SIG-M5 treated with dmso at 0.1 percent for 504 hours (cell line): ENCODE measurements around the gene PSORS1C2.

Experiments
- DNase-seq: peaks from one replicate; lab custom pipeline; 2025; ENCODE audit not compliant: unreplicated experiment; lab: John Stamatoyannopoulos, UW

Gene PSORS1C2

DNA sequence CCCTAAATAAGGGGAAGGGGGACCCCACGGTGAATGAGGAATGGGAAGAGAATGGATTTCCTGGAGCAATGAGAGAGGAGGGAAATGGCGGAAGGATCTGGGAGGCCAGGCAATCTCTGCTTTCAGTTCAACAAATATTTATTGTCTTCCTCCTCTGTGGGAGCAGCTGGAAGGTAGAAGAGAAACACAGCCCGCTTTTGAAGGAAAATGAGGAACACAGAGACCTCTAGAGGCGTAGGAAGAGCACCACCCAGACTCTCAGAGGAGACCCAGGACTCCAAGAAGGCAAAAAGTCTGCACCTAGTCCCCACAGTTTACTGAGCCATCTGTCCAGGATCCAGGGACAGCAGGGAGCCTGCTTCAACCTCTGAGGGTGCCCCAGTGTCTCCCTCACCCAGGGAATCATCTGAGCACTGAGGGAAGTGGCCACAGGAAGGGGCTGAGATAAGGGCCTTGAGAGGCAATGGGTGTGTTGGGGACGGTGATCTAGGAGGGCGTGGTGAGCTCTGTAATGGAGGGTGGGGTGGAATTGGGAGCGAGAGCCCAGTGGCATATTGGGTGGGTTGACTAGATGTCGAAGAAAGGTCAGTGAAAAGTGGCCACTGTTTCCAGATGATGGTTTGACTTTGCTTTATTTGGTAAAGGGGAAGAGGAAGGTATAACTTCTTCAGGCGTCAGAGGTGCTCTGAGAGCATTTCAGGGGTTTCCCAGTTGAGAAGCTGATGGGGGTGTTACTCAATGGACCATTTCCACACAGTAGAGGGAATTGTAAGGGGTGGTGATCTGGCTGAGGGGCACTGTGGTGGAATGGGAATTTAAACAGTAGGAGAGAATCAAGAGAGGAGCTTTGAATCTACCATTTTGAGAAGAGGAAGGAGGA is 23.7 kb downstream of the PSORS1C2 start:
- peak; percentile 16 for DNase-seq

DNA sequence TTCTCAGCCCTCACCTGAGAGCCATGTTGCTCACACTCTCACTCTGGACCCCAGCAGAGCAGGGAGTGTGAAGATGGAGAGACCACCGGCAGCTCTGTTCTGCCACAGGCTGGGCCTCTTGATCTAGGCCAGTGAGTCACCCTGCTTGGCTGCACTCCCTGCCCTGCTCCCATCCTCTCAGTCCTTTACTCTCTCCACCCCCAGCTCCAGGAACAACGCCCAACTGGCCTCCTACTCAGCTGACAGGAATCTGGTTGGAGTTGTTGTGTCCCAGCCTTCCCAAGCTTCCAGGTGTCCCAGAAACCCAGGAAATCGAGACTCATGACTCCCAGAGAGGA is 24.4 kb downstream of the PSORS1C2 start, which contains the start of gene PSORS1C1:
PSORS1C1 (plus strand) TSS at position 260 of the 338 bp plus-strand sequence. CDS start 14,833 bp downstream, outside the sequence.
- DNase-seq, result no peak

DNA sequence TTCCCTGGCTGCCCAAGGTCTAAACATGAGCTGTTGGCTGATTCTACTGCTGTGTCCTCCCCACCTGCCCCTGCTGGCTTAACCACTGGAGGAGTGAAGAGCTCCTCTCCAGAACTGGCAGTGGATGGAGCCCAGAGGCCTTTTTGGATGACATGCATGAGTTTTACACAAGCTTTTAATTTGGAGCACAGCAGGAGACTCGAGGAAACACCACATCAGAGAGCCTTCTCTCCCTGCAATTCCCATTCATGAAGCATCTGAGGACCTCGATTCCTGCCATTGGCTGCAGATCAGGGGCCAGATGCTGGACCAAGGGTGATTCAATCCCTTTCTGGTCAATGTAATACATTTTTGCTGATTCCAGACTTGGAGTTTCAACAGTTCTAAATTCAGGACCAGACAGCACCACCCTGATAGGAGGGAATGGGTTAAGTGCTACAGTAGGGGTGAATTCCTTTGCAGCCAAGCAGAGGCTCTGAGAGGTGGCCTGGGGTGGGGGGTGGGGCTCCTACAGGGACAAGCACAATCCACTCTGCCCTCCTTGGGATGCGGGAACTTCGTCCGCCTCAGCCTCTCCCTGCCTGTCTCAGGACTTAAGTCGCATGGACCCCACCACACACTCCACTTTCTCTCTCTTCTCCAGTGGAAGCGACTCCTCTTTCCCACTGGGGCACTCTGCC is 24.9 kb downstream of the PSORS1C2 start:
- no peak for DNase-seq

DNA sequence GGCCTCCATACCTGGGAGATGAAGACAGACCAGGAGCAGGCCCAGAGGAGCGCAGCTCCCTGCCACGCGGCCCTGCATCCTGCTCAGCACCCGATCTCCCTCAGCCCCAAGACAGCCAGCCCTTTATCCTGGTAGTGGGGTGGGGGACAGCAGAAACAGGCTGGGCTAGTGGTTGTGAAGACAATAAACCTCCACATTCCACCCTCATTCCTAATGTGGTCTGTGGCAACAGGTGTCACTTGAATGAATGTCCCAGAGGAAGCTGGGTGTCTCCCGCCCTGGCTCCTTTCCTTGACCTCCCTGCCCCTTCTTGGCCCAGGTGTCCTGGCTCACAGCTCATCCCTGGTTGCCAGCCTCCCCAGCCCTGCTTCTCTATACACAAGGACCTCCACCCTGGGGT is 26.4 kb downstream of the PSORS1C2 start, which contains the start of gene C6orf15:
C6orf15 (minus strand) TSS at position 98 of the 400 bp plus-strand sequence; CDS start at position 78, 20 bp downstream.
- DNase-seq, result no peak

DNA sequence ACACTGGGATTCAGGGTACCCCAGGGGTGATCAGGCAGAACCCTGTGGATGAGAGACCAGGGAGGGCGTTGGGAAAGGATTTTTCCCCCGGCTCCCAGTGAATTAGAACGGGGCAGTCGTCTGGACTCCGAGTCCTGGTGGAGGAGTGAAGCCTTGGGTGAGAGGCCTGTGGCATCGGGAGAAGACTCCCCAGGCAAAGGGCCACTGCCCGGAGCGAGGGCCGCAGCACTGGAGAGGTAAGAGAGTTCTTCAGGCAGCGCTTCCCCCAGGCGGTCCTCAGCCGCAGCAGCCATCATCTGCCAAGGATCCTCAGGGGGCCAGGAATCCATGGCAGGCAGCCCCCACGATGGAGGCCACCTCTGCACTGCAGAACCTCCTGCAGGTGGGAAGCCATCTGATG is 27.2 kb downstream of the PSORS1C2 start:
- no peak for DNase-seq

DNA sequence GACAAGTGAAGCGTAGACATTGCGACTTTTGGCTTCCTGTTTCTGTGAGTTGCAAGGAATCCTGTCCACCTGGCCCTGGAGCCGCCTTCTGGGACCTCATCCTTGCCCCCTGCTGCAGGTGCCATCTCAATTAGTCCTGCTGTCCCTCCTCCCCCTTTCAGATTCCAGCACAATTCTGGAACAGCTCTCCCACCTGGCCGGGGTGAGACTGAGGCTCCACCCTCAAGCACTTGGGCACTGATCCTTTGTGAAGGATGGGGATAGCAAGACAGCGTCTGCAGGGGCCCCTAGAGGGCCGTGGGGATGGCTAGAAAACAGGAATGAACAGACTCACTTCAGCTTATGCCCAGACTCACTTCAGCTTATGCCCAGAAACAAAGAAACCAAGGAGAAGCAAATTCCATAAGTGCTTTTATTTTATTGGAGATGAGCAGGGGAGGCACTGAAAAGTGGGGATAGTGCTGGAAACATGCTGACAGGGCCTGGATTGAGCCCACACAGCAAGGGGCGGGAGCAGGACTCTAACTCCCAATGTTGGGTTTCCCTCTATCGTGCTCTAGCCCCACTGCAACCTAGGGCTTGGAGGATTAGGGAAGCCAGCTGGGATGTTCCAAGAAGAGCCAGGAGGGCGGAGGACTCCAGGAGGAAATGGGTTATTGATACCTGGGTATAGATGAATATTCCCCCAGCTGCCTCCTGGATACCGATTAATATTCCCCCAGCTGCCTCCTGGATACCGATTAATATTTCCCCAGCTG is 27.9 kb downstream of the PSORS1C2 start:
- no peak for DNase-seq

DNA sequence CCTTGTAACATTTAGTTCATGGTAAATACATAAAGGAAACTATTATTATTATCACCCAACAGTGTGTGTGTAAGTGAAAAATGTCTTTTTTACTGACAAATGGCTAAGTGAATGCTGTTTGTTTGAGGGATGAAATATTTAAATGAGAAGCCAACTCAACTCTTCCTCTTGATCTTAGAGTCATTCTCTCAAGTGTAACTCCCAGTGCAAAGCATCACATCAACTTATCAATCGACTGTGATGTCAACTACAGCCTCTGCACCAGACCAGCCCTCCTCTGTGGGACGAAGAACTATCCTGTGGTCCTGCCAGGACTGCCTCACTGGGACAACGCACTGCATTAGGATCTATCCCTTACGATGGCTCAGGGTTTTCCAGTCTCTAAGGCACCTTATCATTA is 31.8 kb downstream of the PSORS1C2 start:
- no peak for DNase-seq

DNA sequence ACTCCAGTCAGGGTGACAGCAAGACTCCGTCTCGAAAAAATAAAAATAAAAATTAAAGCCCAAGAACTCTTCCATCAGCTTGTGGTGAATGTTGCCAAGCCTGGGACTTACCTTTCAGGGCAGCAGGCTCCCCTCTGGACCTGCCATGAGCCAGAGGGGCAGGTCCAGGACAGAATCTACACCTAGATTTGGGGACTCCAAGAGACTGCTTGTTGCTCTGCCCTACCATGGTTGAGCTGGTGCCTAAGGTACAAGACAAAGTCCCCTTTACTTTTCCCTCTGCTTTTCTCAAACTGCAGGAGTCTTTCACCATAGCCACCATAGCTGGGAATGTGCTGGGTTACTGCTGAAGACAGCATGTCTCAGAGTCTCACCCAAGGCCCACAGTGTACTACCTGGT is 35.7 kb downstream of the PSORS1C2 start:
- no peak for DNase-seq

DNA sequence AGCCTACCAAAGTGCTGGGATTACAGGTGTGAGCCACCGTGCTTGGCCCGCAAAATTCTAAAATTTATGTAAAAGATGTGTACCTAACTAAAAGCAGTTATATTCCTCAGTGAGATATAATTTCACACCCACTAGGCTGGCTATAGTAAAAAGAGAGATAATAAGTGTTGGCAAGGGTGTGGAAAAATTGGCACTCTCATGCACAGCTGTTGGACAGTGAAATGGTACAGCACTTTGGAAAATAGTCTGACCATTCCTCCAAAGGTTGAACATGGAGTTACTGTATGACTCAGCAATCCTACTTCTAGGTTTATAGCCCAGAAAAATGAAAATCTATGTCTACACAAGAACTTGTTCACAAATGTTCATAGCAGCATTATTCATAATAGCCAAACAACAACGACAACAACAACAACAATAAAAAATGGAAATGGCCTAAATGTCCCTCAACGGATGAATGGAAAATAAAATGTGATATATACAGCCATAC is 40.4 kb downstream of the PSORS1C2 start:
- no peak for DNase-seq

DNA sequence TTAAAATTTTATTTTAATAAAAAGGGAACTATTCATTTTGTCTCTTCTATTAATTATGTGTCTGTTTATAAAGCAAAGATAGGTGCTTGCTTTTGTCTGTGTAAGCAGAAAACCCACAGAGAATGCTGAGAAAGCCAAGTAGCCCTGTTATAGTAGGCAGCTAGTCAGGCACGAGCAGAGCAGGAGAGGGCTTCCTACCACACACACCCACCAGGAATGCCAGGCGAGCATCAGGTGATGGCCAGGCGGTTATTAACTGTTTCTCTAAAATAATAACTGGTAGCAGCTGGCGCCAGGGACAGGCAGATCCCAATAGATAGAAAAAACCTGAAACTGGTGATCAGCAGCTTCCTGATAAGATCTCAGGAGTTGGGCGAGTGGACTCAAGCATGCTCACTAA is 42.2 kb downstream of the PSORS1C2 start:
- no peak for DNase-seq

DNA sequence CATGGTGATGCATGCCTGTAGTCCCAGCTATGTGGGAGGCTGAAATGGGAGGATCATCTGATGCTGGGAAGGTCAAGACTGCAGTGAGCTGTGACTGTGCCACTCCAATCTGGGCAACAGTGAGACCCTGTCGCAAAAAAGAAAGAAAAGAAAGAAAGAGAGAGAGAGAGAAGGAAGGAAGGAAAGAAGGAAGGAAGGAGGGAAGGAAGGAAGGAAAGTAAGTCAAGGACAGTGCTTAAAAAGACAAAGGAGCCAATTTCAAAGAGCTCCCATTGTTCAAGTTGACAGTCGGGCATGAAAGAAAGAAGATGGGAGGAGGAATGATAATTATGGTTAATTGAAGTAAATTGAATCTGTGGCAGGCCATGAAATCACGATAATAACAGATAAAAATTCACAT is 42.7 kb downstream of the PSORS1C2 start:
- no peak for DNase-seq

DNA sequence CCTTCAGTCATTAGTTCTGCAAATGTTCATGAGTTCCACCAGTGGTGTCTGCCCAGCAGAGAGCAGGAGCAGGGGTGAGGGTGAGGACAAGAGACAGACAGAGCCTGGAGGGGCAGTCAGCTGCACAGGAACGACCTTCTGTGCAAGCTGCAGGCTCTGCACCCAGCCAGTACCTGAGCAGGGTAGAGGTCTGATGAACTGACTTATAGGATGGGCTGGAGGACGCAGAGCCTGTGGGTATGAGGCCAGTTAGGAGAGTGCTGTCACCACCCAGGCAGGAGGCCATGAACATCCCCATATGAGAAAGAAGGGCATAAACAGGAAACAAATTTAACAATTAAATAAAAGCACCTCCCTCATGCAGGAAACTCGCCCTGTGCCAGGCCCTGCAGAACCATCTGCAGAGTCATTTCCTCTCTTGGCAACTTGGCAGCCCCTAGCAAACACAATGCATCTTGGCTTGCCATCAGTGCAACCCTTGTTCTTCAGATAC is 44.4 kb downstream of the PSORS1C2 start:
- no peak for DNase-seq

DNA sequence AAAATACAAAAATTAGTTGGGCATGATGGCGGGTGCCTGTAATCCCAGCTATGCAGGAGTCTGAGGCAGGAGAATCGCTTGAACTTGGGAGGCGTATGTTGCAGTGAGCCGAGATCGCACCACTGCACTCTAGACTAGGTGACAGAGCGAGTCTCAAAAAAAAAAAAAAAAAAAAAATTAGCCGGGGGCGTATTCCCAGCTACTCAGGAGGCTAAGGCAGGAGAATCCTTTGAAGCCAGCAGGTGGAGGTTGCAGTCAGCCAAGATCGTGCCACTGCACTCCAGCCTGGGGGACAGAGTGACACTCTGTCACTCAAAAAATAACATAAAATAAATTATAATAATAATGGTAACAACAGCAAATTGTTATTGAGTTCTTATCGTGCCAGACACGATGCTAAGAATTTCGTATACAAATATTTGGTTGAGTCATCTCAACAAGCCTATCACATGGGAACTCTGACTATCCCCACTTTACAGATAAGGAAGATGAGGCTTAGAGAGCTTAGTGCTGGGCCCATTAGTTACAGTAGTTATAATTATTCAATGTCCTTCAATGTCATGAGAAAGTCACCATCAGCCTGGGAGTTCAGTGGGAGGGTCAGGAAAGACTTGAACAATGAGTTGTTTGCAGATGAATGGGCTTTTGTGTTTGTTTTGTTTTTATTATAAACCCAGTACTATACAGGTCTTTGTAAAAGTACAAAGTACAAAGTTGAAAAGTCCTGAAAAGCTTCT is 45.9 kb downstream of the PSORS1C2 start:
- DNase-seq, result no peak

DNA sequence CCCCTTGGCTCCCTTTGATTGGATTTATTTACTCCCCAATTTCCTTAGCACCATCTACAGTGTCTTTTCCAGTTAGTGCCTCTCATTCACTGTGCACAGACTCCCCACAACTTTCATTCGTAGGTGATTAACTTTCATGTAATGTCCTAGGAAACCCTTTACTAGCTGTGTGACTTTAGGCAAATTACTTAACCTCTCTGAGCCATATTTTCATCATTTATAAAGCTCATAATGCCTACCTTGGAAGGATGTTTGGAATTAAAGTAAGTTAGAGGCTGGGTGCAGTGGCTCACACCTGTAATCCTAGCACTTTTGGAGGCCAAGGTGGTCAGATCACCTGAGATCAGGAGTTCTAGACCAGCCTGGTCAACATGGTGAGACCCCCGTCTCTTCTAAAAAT is 46.6 kb downstream of the PSORS1C2 start:
- DNase-seq, result no peak

DNA sequence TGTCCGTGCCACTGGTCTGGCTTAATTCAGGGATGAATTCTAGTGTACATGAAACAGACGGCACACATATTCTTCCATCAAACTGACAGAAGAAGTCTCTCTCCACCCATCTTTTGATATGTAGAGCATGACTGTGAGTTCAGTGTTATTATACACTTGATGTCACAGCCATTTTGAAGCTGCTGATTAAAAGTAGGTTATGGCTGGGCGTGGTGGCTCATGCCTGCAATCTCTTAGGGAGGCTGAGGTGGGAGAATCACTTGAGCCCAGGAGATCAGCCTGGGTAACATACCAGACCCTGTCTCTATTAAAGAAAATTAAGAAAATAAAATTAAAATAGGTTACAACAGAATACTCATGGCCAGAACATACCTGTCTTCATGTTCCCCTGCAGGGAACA is 47.2 kb downstream of the PSORS1C2 start:
- no peak for DNase-seq

DNA sequence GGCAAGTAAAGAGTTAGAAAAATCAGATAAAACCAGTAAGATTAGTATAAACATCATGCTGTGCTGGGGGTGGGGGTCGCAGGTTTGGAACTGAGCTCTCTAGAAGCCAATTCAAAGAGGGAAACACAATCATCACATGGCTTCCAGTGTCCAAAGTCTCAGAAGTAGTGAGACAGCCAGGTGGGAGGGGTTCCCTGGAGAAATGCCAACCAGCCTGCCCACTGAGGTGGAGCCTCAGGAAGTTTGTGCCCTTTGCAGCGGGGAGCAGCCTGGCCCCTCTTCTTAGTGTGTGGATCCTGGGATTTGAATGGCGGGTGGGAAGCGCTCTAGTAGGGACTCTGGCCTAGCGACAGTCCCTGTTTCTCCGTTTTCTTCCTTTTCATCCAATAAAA is 47.9 kb downstream of the PSORS1C2 start:
- no peak for DNase-seq

DNA sequence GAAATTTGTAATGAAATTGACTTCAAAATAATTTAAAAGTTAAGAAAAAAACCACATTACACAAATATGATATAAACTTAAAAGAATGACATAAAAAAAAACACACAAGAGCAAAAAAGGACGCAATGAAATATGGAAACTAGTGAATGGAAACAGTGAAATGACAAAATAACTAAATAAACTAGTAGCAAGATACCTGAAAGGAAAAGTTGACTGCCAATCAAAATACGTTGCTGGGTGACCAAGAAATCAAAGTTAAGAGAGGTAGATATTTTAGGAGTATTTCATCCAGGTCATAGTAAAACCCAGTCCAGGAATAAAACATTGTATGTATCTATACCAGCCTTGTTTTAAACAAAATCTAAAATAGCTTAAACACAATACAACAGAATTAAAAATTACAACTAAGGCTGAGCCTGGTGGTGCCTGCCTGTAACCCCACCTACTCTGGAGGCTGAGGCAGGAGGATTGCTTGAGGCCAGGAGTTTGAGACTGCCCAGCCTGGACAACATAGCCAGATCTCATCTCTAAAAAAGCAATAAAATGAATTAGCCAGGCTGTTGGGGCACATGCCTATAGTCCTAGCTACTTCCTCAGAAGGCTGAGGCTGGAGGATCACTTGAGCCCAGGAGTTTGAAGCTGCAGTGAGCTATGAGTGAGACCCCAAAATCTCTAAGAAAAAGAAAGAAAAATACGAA is 48.4 kb downstream of the PSORS1C2 start:
- no peak for DNase-seq
